ENCODE results near the gene ATAT1. TPM values are rescaled to one million over a fixed set of nuclear protein-coding genes. Genes with fewer than 3 reads are reported as not detected.

ATAT1 gene
- total and polyA plus RNA-seq, 9 of the 15 experiments (the other 6 are each of a cell fraction or from before 2014, with no cell fraction given), result 0.65 to 5.8 (median 1.6) TPM

- TF ChIP-seq GTF2A2 (tag; IDR thresholded peaks at IDR 0.05) (no peak), YY1 (IDR thresholded peaks at IDR 0.05; ENCODE audit: borderline replicate concordance in 1 of 3, control insufficient read depth in 1 of 3, extremely low read depth in 1 of 3, insufficient read depth in 3 of 3, insufficient read length in 1 of 3, insufficient replicate concordance in 2 of 3, low read depth in 1 of 3, low read length in 2 of 3) (peak in 1 of 3 experiments; percentile 44), TRIM28 (IDR thresholded peaks at IDR 0.05) (peak; percentile 35; the same call in 1 of the 2 replicates), ZNF217 (CRISPR knock-in tag; IDR thresholded peaks at IDR 0.05) (no peak), BCOR (IDR thresholded peaks at IDR 0.05) (peak; percentile 42; the same call in 1 of the 2 replicates), HDAC2 (IDR thresholded peaks at IDR 0.05) (peak; percentile 83; the same call in 1 of the 2 replicates), AFF1 (IDR thresholded peaks at IDR 0.05; ENCODE audit: low read depth in 1 of 2, partially characterized antibody in 2 of 2) (peak in 1 of 2 experiments; percentile 68), GTF2B (IDR thresholded peaks at IDR 0.05; ENCODE audit: extremely low read depth, insufficient read length) (no peak), RBM25 (IDR thresholded peaks at IDR 0.05; ENCODE audit: low read depth, low read length, severe bottlenecking) (peak; percentile 60), ASH1L (IDR thresholded peaks at IDR 0.05; ENCODE audit: borderline replicate concordance, low read depth, partially characterized antibody) (no peak), HNRNPK (IDR thresholded peaks at IDR 0.05; ENCODE audit: low read depth, low read length, poor library complexity, severe bottlenecking) (no peak), MAX (CRISPR knock-in tag; IDR thresholded peaks at IDR 0.05) (peak; percentile 83), MYC (IDR thresholded peaks at IDR 0.05; ENCODE audit: low read depth, low read length) (peak; percentile 57; the same call in 1 of the 2 replicates), MYC (CRISPR knock-in tag; IDR thresholded peaks at IDR 0.05; ENCODE audit: borderline replicate concordance, low read depth) (peak; percentile 37; the same call in 1 of the 2 replicates), AFF4 (CRISPR knock-in tag; IDR thresholded peaks at IDR 0.05) (peak; percentile 61; the same call in 1 of the 2 replicates), ZNF224 (CRISPR knock-in tag; IDR thresholded peaks at IDR 0.05) (no peak)
Observed at GRCh38 chr6:30672445-30673253, 46.0 kb downstream of the ATAT1 start, which contains the start of gene DHX16 (continued).

Data from K562 (cell line).